ENCODE measurements around the gene MIPEP.

The MIPEP gene

GRCh38 chr13:23680845-23681669 lies 208.1 kb downstream of the MIPEP start:
- DNase-seq (ENCODE audit: low spot score): no peak
